ENCODE data around the gene ENPP5.

DNA sequence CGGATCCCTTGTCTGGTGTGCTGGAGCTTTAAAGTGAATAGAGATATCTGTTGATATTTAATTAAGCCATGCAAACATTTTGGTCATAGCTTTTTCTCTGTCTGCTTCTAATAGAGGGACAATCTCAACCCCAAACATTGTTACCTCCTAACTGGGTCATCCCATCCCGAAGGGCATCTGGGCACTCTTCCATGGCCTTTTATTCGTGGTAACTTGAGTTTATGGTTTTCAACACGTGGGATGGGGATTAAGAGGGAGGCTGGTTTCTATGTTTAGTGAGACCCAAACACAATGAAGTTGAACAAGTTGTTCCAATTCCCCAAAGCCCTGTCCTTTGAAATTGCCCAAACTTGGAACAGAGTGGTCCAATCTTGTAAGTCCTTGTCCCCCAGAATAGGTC, 1.4 kb upstream of the ENPP5 start:
- TF ChIP-seq, protein P1, sequence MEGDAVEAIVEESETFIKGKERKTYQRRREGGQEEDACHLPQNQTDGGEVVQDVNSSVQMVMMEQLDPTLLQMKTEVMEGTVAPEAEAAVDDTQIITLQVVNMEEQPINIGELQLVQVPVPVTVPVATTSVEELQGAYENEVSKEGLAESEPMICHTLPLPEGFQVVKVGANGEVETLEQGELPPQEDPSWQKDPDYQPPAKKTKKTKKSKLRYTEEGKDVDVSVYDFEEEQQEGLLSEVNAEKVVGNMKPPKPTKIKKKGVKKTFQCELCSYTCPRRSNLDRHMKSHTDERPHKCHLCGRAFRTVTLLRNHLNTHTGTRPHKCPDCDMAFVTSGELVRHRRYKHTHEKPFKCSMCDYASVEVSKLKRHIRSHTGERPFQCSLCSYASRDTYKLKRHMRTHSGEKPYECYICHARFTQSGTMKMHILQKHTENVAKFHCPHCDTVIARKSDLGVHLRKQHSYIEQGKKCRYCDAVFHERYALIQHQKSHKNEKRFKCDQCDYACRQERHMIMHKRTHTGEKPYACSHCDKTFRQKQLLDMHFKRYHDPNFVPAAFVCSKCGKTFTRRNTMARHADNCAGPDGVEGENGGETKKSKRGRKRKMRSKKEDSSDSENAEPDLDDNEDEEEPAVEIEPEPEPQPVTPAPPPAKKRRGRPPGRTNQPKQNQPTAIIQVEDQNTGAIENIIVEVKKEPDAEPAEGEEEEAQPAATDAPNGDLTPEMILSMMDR (IDR thresholded peaks at IDR 0.05), result no peak
- no peak for TF ChIP-seq EZH2 (IDR thresholded peaks at IDR 0.05; ENCODE audit: borderline replicate concordance, insufficient read depth, low read depth, low read length, poor library complexity, severe bottlenecking)

All from B cell (primary cell).